GM12874 (cell line): ENCODE measurements around the gene DPP10.

ENCODE experiments used
- CTCF ChIP-seq: IDR thresholded peaks from 2 replicates; pipeline ENCODE4 v1.5.1; 2011; ENCODE audit warnings: low read depth, mild to moderate bottlenecking, control low read depth, low read length, moderate library complexity; ENCODE audit not compliant: insufficient read depth

DPP10 gene

GRCh38 chr2:115757286-115757685, 1314.8 kb downstream of the DPP10 start:
- no peak for TF ChIP-seq CTCF

GRCh38 chr2:115763601-115764000, 1321.2 kb downstream of the DPP10 start:
- TF ChIP-seq CTCF, result no peak

GRCh38 chr2:115771516-115771915, 1329.1 kb downstream of the DPP10 start:
- no peak for TF ChIP-seq CTCF

- no peak for TF ChIP-seq CTCF
Measured at GRCh38 chr2:115774361-115774760, 1331.9 kb downstream of the DPP10 start.

- TF ChIP-seq CTCF, result no peak
Measured at GRCh38 chr2:115779085-115779632, 1336.7 kb downstream of the DPP10 start.

GRCh38 chr2:115782286-115782685, 1339.8 kb downstream of the DPP10 start:
- TF ChIP-seq CTCF, result no peak

GRCh38 chr2:115796078-115796477, 1353.6 kb downstream of the DPP10 start:
- TF ChIP-seq CTCF, result no peak
